Activated T-cell treated with anti-CD3 and anti-CD28 coated beads, Interleukin-2, amount 50 U/mL, for 24 hours (primary cell): ENCODE results near the gene C1orf52.
A peak's percentile ranks its signal among the peaks of the same experiment; 100 is the strongest.

Source experiments
- DNase-seq: peaks from one replicate; pipeline ENCODE4 v3.0.0-alpha.2; 2020
- H3K27ac Mint-ChIP-seq: 2 replicates; pipeline ENCODE4 v1.8.0; 2020; ENCODE audit warnings: mild to moderate bottlenecking, mixed read lengths
- H3K27me3 Mint-ChIP-seq: 2 replicates; pipeline ENCODE4 v1.8.0; 2020; ENCODE audit warnings: mixed read lengths
- H3K36me3 Mint-ChIP-seq: 2 replicates; pipeline ENCODE4 v1.8.0; 2020; ENCODE audit warnings: low read depth, mixed read lengths
- H3K4me1 Mint-ChIP-seq: 2 replicates; pipeline ENCODE4 v1.8.0; 2020; ENCODE audit warnings: low read depth, mixed read lengths
- H3K4me3 Mint-ChIP-seq: 2 replicates; pipeline ENCODE4 v1.8.0; 2020; ENCODE audit warnings: mild to moderate bottlenecking, moderate library complexity, mixed read lengths
- H3K9me3 Mint-ChIP-seq: 2 replicates; pipeline ENCODE4 v1.8.0; 2020; ENCODE audit warnings: mixed read lengths

C1orf52 gene

GRCh38 chr1:85259118-85259911 lies at the start of gene C1orf52:
Gene C1orf52 (minus strand): TSS chr1:85259662. CDS start chr1:85259633, 29 bp downstream.
- peak within 1 kb of the TSS; percentile 98 for H3K27ac Mint-ChIP-seq
- H3K4me3 Mint-ChIP-seq: peak within 1 kb of the TSS; percentile 98
- no peaks in the 10 kb centered on the region for H3K9me3 Mint-ChIP-seq
- H3K4me1 Mint-ChIP-seq: peaks cover 37% of the 10 kb centered on the region
- peak; percentile 96 for DNase-seq
- H3K36me3 Mint-ChIP-seq: peaks cover 59% of the 10 kb centered on the region
- no peaks in the 10 kb centered on the region for H3K27me3 Mint-ChIP-seq

GRCh38 chr1:85308833-85309350 lies 49.4 kb upstream of the C1orf52 start:
- no peak overlapping the region for H3K27ac Mint-ChIP-seq
- no peak overlapping the region for H3K4me3 Mint-ChIP-seq
- H3K9me3 Mint-ChIP-seq: no peaks in the 10 kb centered on the region
- DNase-seq: no peak
- peaks cover 11% of the 10 kb centered on the region for H3K4me1 Mint-ChIP-seq
- H3K27me3 Mint-ChIP-seq: peaks cover 74% of the 10 kb centered on the region
- no peaks in the 10 kb centered on the region for H3K36me3 Mint-ChIP-seq

DNA sequence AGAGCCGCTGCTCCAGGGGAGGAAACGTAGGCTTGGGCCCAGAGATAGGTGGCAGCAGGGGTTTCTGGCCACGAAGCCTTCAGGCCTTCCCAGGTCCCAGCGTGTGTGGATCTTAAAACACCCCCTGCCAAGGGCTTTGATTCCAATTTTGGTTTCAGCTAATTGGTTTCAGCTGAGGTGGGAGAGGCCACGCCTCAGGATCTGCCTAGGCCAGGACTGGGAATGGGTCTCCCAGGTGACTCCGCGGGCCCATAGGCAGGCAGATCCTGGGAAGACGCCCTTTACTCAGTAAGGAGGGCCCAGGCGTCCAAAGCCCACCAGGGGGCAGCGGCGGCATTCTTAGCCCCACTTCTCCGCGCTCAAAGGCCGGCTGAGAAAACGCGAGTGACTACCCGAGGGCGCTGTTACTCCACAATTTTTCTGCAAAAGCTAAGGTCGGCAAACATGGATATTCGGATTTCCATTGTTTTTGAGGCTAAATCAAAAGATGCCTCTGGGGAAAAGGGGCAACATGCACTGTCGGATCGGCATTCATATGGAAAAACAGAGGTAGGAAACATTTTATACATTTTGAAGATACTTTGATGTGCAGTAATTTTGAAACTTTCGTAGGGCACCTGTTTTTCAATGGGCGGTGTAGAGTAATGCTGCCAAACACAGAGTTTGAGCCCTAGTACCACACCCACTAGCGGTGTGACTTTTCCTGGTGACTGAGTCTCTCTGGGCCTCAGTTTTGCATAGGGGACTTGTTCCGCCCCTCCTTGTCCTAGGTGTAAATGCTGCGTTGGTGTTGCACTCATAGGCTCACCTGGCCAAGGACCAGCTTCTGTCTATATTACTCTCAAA lies 48.7 kb upstream of the C1orf52 start:
- Mint-ChIP-seq H3K4me1 (peaks cover 11% of the 10 kb centered on the region), H3K36me3 (no peaks in the 10 kb centered on the region), H3K27ac (no peak overlapping the region), H3K27me3 (peaks cover 71% of the 10 kb centered on the region), H3K9me3 (no peaks in the 10 kb centered on the region), H3K4me3 (peak overlapping the region; percentile 11)
- DNase-seq: peak; percentile 77

DNA sequence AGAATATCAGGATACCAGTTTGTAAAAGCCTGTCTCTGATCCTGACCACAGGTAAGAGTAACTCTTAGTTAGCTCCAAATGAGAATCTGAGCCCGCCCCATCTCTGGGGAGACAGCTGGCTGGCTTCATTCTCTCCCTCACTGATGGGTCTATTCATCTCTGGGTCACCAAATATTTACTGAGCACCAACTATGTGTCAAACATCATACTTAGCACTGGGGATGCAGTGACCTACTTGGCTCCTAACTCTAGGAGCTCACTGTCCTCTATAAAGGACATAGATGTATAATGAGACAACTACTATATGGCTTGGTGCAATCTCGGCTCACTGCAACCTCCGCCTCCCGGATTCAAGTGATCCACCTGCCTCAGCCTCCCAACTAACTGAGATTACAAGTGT lies 46.8 kb upstream of the C1orf52 start:
- Mint-ChIP-seq H3K27ac (no peak overlapping the region), H3K4me3 (no peak overlapping the region), H3K9me3 (no peaks in the 10 kb centered on the region), H3K27me3 (peaks cover 76% of the 10 kb centered on the region), H3K36me3 (no peaks in the 10 kb centered on the region), H3K4me1 (peaks cover 11% of the 10 kb centered on the region)
- no peak for DNase-seq

- peaks cover 70% of the 10 kb centered on the region for H3K27me3 Mint-ChIP-seq
- H3K27ac Mint-ChIP-seq: no peak overlapping the region
- no peak overlapping the region for H3K4me3 Mint-ChIP-seq
- no peak for DNase-seq
- H3K4me1 Mint-ChIP-seq: peaks cover 14% of the 10 kb centered on the region
- no peaks in the 10 kb centered on the region for H3K36me3 Mint-ChIP-seq
- no peaks in the 10 kb centered on the region for H3K9me3 Mint-ChIP-seq
Measured at GRCh38 chr1:85303440-85304162, 44.1 kb upstream of the C1orf52 start.

DNA sequence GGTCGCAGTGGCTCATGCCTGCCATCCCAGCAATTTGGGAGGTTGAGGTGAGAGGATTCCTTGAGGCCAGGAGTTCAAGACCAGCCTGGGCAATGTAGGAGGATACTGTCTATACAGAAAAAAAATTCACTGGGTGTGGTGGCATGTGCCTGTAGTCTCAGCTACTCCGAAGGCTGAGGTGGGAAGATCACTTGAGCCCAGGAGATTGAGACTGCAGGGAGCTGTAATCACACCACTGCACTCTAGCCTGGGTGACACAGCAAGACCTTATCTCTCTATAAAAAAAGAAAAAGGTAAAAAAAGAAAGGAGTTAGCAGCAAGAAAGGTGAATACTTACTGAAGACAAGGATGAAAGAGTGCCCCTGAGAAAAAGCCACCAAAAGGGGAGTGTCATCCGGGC lies 40.7 kb upstream of the C1orf52 start:
- Mint-ChIP-seq H3K27ac (no peak overlapping the region), H3K36me3 (no peaks in the 10 kb centered on the region), H3K4me3 (no peak overlapping the region), H3K4me1 (peaks cover 29% of the 10 kb centered on the region), H3K27me3 (peaks cover 64% of the 10 kb centered on the region), H3K9me3 (no peaks in the 10 kb centered on the region)
- DNase-seq: no peak

DNA sequence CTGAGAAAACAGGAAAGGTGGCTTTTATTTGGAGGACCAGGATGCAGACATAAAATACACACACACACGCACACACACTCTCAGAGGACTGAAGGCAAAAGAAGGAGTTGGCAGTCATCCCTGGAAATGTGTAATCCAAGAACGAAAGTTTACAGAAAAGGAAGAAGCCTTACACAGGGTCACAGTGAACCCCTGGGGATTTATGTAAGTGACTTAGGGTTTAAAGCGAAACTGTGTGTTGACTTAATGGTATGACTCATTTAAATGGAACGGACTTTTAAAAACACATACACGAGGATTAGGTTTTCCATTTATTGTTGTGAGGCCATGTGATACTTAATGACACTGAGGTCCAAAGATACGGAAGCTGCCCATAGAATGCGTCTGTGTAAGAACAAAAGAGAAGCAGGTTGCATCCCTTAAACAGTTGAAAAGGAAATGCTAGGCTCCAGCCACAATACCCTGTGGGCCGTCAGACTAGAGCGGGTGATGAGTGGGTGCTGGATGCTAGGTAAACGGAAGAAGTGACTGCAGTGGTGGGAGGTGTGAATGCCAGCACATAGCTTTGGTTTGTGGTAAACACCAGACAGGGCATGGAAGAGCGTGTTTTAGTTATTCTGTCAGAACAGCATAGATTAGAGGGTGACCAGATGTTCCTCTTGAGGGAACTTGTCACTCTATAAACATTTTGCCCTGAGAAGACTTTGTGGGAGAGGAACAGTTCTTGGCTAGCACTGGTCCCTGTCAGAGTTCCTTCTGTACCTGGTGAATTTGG lies 38.6 kb upstream of the C1orf52 start:
- Mint-ChIP-seq H3K4me3 (peak overlapping the region; percentile 30), H3K27ac (peak overlapping the region; percentile 89), H3K9me3 (no peaks in the 10 kb centered on the region), H3K27me3 (peaks cover 60% of the 10 kb centered on the region), H3K4me1 (peaks cover 35% of the 10 kb centered on the region), H3K36me3 (no peaks in the 10 kb centered on the region)
- DNase-seq: peak; percentile 75

- DNase-seq: no peak
- Mint-ChIP-seq H3K27ac (peak overlapping the region; percentile 89), H3K36me3 (no peaks in the 10 kb centered on the region)
Measured at GRCh38 chr1:85297538-85297854, 38.0 kb upstream of the C1orf52 start.

DNA sequence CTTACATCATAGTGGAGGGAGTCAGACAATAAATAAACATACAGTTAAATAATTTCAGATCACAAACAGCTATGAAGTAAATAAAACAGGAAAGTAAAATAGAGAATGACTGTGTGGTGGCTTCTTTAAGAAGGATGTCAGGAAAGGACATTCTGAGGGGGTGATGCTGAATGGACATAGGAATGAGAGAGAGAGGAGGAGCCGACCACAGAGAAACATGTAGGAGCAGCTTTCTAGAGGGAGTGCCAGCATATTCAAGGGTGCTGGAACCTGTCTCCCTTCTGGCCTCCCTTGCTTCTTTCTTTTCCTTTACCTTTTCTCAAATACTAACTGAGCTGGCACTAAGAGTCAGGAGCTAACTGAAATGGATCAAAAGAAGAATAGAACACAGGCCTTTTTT lies 37.5 kb upstream of the C1orf52 start:
- Mint-ChIP-seq H3K4me3 (no peak overlapping the region), H3K27ac (peak overlapping the region; percentile 69), H3K9me3 (no peaks in the 10 kb centered on the region), H3K4me1 (peaks cover 35% of the 10 kb centered on the region), H3K36me3 (no peaks in the 10 kb centered on the region), H3K27me3 (peaks cover 58% of the 10 kb centered on the region)
- DNase-seq: no peak

More at GRCh38 chr1:85297538-85297854, 38.0 kb upstream of the C1orf52 start:
- H3K4me3 Mint-ChIP-seq: peak overlapping the region; percentile 23
- no peaks in the 10 kb centered on the region for H3K9me3 Mint-ChIP-seq
- H3K4me1 Mint-ChIP-seq: peaks cover 35% of the 10 kb centered on the region
- peaks cover 59% of the 10 kb centered on the region for H3K27me3 Mint-ChIP-seq

GRCh38 chr1:85295654-85296053 lies 36.2 kb upstream of the C1orf52 start:
- H3K27ac Mint-ChIP-seq: no peak overlapping the region
- H3K27me3 Mint-ChIP-seq: peaks cover 56% of the 10 kb centered on the region
- DNase-seq: no peak
- H3K36me3 Mint-ChIP-seq: no peaks in the 10 kb centered on the region
- H3K4me1 Mint-ChIP-seq: peaks cover 35% of the 10 kb centered on the region
- H3K9me3 Mint-ChIP-seq: no peaks in the 10 kb centered on the region
- no peak overlapping the region for H3K4me3 Mint-ChIP-seq

GRCh38 chr1:85295006-85295431 lies 35.6 kb upstream of the C1orf52 start:
- no peak for DNase-seq
- peaks cover 42% of the 10 kb centered on the region for H3K4me1 Mint-ChIP-seq

DNA sequence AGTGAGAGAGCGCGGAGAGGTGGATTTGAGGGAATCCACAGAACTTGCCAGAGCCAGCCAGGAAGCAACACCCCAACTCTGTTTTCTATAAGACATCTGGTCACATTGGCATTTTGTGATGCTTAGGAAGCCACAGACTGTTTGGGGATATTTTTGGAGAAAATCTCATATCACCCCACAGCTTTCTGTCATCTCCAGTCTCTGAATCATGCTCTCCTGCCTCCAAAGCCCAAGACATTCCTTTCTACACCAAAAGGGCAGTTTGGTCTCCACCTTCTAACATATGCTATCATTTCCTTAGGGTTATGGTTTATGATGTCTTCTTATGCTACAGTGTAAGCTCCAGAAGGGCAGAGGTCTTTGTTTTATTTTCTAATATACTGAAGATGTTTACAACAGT lies 31.4 kb upstream of the C1orf52 start:
- no peak for DNase-seq
- H3K4me3 Mint-ChIP-seq: no peak overlapping the region
- no peaks in the 10 kb centered on the region for H3K9me3 Mint-ChIP-seq
- no peaks in the 10 kb centered on the region for H3K36me3 Mint-ChIP-seq
- peaks cover 22% of the 10 kb centered on the region for H3K4me1 Mint-ChIP-seq
- H3K27ac Mint-ChIP-seq: no peak overlapping the region
- peaks cover 35% of the 10 kb centered on the region for H3K27me3 Mint-ChIP-seq

More at GRCh38 chr1:85295006-85295431, 35.6 kb upstream of the C1orf52 start:
- H3K4me3 Mint-ChIP-seq: no peak overlapping the region
- peaks cover 55% of the 10 kb centered on the region for H3K27me3 Mint-ChIP-seq
- no peaks in the 10 kb centered on the region for H3K9me3 Mint-ChIP-seq
- no peaks in the 10 kb centered on the region for H3K36me3 Mint-ChIP-seq
- no peak overlapping the region for H3K27ac Mint-ChIP-seq

GRCh38 chr1:85289848-85290335 lies 30.4 kb upstream of the C1orf52 start:
- Mint-ChIP-seq H3K27me3 (peaks cover 31% of the 10 kb centered on the region), H3K27ac (peak overlapping the region; percentile 6), H3K4me3 (no peak overlapping the region), H3K36me3 (no peaks in the 10 kb centered on the region), H3K4me1 (peaks cover 18% of the 10 kb centered on the region), H3K9me3 (no peaks in the 10 kb centered on the region)
- DNase-seq: no peak
